GM12878 (cell line): ENCODE measurements around the gene KPNA4. TPM values are rescaled to one million over a fixed set of nuclear protein-coding genes. Genes with fewer than 3 reads are reported as not detected.
A peak's percentile ranks its signal among the peaks of the same experiment; 100 is the strongest.

Experiments
- BACH1 ChIP-seq: fragments of 450-650 bp; IDR thresholded peaks from 2 replicates; pipeline ENCODE4 v1.6.1; 2017; ENCODE audit warnings: mild to moderate bottlenecking, borderline replicate concordance
- CUX1 ChIP-seq: IDR thresholded peaks from 2 replicates; pipeline ENCODE4 v1.6.1; 2012; ENCODE audit warnings: improper control_type of control experiment, low read depth, low read length; ENCODE audit not compliant: insufficient replicate concordance
- IKZF1 ChIP-seq: fragments of 450-650 bp; conservative IDR thresholded peaks from 2 replicates; pipeline ENCODE4 v1.6.1; 2017; ENCODE audit warnings: antibody characterized with exemption, mild to moderate bottlenecking
- MAX ChIP-seq: IDR thresholded peaks from 2 replicates; pipeline ENCODE4 v1.6.1; 2012; ENCODE audit warnings: low read depth, low read length, improper control_type of control experiment
- MLLT1 ChIP-seq: fragments of 450-650 bp; IDR thresholded peaks from 2 replicates; pipeline ENCODE4 v1.6.1; 2016; ENCODE audit warnings: mild to moderate bottlenecking
- MYB ChIP-seq: fragments of 150-350 bp; IDR thresholded peaks from 2 replicates; pipeline ENCODE4 v1.6.1; 2014; ENCODE audit warnings: mild to moderate bottlenecking, low read depth, low read length, borderline replicate concordance
- MYC ChIP-seq: IDR thresholded peaks from 2 replicates; pipeline ENCODE4 v1.6.1; 2011; ENCODE audit warnings: mild to moderate bottlenecking, low read length, moderate library complexity, inconsistent platforms; ENCODE audit not compliant: insufficient read depth, insufficient replicate concordance, insufficient read length, severe bottlenecking
- NKRF ChIP-seq: fragments of 450-650 bp; conservative IDR thresholded peaks from 2 replicates; pipeline ENCODE4 v1.6.1; 2017; ENCODE audit warnings: mild to moderate bottlenecking, moderate library complexity
- NR2F1 ChIP-seq: fragments of 450-650 bp; conservative IDR thresholded peaks from 2 replicates; pipeline ENCODE4 v1.6.1; 2017; ENCODE audit warnings: mild to moderate bottlenecking
- RAD51 ChIP-seq: fragments of 450-650 bp; IDR thresholded peaks from 2 replicates; pipeline ENCODE4 v1.6.1; 2016; ENCODE audit warnings: moderate library complexity, mild to moderate bottlenecking, inconsistent platforms
- RB1 ChIP-seq: fragments of 450-650 bp; formaldehyde crosslinking; IDR thresholded peaks from 2 replicates; pipeline ENCODE4 v1.6.1; 2017; ENCODE audit warnings: mild to moderate bottlenecking, borderline replicate concordance
- RUNX3 ChIP-seq: IDR thresholded peaks from 2 replicates; pipeline ENCODE4 v1.6.1; 2012; ENCODE audit warnings: low read length, inconsistent platforms
- SKIL ChIP-seq: fragments of 450-650 bp; IDR thresholded peaks from 2 replicates; pipeline ENCODE4 v1.6.1; 2017; ENCODE audit warnings: mild to moderate bottlenecking, low read depth, inconsistent platforms; ENCODE audit not compliant: poor library complexity, severe bottlenecking
- SMAD5 ChIP-seq: IDR thresholded peaks from 2 replicates; pipeline ENCODE4 v1.6.1; 2016; ENCODE audit warnings: antibody characterized with exemption, low read depth
- SPI1 ChIP-seq: IDR thresholded peaks from 2 replicates; pipeline ENCODE4 v1.6.1; 2011; ENCODE audit warnings: low read depth, mild to moderate bottlenecking, low read length, moderate library complexity, borderline replicate concordance; ENCODE audit not compliant: insufficient read depth
- SREBF2 ChIP-seq: IDR thresholded peaks from 2 replicates; pipeline ENCODE4 v1.6.1; 2012; ENCODE audit warnings: mild to moderate bottlenecking, low read length
- ZNF24 ChIP-seq: fragments of 450-650 bp; IDR thresholded peaks from 2 replicates; pipeline ENCODE4 v1.6.1; 2017; ENCODE audit warnings: antibody characterized with exemption, mild to moderate bottlenecking
- polyA plus RNA-seq, 11 experiments: library from polyadenylated mRNA; depleted of rRNA in 4 of 11; unstranded in 6 of 11; stranded (reverse) in 5 of 11; fragments of >200 nt; fragmentation: Nextera tagmentation in 4 of 11; fragmentation: Illumina TruSeq in 1 of 11; extraction: Ambion mirVana in 4 of 11; extraction: Trizol in 1 of 11; gene quantifications; 1 replicate in 1 of 11; 2 replicates in 10 of 11; pipeline versions ENCODE4 v1.2.1 to v1.2.3, GENCODE V29; 2011 to 2016; ENCODE audit warnings: inconsistent platforms in 2 of 11, missing spikeins in 2 of 11, low read depth in 1 of 11
- total RNA-seq, 4 experiments: library from RNA; depleted of rRNA in 3 of 4; stranded (reverse); fragments of >200 nt in 3 of 4; fragmentation: Illumina TruSeq in 1 of 4; extraction: Trizol in 1 of 4; gene quantifications; 2 replicates each; pipeline versions ENCODE4 v1.2.1 to v1.2.3, GENCODE V29; 2013 to 2021

KPNA4 gene
- total and polyA plus RNA-seq, 10 of the 15 experiments (the other 5 are each of a cell fraction or from before 2014, with no cell fraction given), result 9.9 to 40.6 (median 18.1) TPM

GRCh38 chr3:160565442-160566403 is at the start of gene KPNA4 (continued):
- TF ChIP-seq CUX1, result no peak
- peak; percentile 90 for TF ChIP-seq MAX
- peak; percentile 90 for TF ChIP-seq MYC
- TF ChIP-seq RAD51, result peak; percentile 88
- TF ChIP-seq NKRF, result peak; percentile 83
- peak; percentile 41; the same call in 1 of the 2 replicates for TF ChIP-seq RUNX3
- TF ChIP-seq IKZF1, result peak; percentile 83
- no peak for TF ChIP-seq ZNF24
- no peak for TF ChIP-seq SKIL
- TF ChIP-seq SPI1, result peak; percentile 81
- peak; percentile 40; the same call in 1 of the 2 replicates for TF ChIP-seq NR2F1
- TF ChIP-seq BACH1, result peak; percentile 15; the same call in 1 of the 2 replicates
- TF ChIP-seq SMAD5, result peak; percentile 69
- TF ChIP-seq RB1, result 0 out of 2 replicates have a peak, but pooled peaks have one; percentile 56
- TF ChIP-seq SREBF2, result no peak
- TF ChIP-seq MYB, result 0 out of 2 replicates have a peak, but pooled peaks have one; percentile 26
- peak; percentile 68 for TF ChIP-seq MLLT1
